Stimulated activated CD4-positive, alpha-beta T cell treated with anti-CD3 and anti-CD28 coated beads, Interleukin-15, amount 100 ng/mL, for 24 hours (primary cell): Measurements from ENCODE around the gene ZNF629.

Source experiments
- DNase-seq: peaks from one replicate; pipeline ENCODE4 v3.0.0-alpha.2; 2020

The ZNF629 gene

DNA sequence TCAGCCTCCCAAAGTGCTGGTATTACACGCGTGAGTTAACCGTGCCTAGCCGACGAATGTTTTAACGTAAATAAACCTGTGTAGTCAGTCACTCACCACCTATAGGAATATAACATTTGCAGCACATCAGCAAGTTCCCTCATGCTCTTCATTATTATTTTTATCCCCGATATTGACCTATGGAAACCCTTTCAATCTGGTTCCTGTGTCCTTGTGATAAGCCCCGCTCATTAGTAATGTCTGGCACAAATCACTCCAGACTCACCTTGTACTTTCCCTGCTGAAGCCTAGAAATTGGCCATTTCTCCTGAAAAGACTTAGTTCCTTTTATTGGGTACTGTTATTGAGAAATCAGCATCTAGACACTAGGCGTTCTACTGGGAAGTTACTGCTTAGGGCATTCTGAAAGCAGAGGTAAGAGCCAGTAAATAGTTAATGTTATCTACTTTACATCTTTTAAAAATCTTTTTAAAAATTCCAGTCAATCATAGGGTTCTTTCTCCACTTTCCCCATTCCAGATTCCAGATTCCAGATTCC is 40.3 kb downstream of the ZNF629 start:
- no peak for DNase-seq

DNA sequence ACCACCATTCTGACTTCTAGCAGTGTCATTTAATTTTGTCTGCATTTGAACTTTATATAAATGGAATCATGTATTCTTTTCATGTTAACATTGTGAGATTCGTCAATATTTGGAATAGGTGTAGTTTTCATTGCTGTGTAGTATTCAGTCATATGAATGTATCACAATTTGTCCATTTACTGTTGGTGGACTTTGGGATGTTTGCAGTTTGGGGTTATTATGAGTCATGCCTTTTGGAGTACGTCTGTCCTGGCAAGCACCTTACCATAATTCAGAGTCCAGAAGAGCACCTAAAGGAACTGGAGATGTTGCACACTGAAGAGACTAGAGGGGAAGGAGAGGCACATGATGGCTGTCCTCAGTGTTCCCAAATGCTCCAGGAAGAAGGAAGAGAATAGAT is 41.9 kb downstream of the ZNF629 start:
- no peak for DNase-seq

DNA sequence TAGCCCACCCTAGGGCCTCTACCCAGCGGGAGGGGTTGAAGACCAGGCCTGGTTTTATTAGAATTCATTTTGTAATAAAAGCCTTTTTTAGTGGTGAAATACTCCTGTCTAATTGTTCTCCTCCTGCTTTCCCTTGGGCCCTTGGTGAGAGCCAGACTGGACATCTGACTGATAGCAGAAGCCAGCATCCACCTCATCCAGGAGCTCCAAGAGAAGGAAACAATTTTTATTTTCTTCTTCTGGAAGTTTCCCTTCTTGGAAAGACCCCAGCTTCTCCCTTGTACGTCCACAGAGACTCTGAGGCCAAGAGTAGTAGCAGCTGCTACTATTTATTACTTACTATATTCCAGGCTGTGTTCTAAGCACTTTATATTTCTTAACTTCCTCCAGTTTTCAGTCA is 42.8 kb downstream of the ZNF629 start:
- no peak for DNase-seq

DNA sequence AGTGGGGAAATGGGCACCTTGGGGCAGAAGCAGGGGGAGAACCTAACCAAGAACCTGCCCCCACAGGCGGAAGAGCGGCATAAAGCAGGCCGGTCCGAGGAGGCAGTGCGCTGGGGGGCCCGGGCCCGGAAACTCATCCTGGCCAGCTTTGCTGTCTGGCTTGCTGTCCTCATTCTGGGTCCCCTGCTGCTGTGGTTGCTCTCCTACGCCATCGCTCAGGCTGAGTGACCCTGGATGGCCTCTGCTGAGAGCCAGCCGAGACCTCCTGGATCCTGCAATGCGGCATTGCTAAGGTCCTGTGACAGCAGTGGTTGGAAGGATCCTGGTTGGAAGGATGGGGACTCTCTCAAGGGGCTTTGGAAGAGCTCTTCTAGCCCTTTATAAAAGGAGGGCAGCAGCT is 43.3 kb downstream of the ZNF629 start:
- DNase-seq = no peak

DNA sequence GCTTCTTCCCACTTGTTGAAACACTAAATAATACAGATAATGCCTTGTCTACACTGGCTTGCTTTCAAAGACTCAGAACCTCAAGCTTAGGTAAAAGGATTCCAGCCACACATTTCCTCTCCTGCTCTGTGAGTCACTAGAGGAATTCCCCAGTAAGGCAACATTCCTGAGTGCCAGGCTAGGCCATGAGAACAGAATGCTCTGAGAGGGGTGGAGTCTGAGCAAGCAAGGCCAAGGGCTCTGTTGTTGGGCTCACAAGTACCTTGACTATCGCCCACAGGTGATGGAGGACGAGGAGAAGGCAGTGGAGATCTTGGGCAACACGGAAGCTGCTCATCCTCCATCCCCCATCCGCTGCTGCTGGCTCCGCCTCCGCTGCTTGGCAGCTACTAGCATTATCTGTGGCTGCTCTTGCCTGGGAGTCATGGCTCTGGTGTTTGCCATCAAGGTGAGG is 45.5 kb downstream of the ZNF629 start:
- DNase-seq = no peak

DNA sequence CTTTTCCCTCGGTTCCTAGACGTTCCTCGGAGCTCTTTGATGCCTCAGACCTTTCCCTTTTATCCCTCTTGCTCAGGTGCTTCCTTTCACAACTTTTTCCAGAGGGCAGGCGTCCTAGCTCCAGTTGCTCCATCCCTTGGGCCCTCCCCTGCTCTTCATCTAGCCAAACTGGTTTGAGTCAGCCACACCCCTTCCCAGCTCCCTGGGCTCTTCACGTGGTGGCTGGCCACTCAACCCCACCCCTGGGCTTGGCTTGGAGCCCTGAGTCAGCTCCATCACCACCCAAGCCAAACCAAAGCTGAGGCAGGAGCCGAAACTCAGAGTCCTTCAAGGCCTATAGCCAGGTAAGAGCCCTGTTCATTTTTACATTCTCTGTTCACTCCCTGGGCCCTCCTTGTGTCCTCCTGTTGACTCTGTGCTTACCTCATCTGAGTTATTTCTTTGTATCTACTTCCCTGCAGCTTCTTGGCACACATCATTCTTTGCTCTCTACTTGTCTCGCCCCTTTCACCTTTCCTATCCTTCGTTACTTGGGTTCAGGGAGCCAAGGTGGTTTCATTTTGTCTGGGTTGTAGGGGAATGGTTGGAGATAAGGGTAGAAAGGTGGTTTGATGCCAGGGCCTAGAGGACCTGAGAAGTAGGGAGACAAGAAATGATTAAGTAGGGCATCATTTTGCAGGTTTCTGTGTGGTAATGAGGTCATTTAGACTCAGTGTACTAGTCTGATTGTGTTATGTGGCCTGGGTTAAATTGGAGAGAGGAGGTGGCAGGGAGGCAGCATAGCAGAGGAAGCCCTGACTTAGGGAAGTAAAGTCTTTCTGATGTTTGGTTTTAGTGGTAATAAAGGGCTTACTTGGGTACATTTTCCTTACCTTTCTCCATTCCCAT is 46.4 kb downstream of the ZNF629 start:
- DNase-seq = no peak

DNA sequence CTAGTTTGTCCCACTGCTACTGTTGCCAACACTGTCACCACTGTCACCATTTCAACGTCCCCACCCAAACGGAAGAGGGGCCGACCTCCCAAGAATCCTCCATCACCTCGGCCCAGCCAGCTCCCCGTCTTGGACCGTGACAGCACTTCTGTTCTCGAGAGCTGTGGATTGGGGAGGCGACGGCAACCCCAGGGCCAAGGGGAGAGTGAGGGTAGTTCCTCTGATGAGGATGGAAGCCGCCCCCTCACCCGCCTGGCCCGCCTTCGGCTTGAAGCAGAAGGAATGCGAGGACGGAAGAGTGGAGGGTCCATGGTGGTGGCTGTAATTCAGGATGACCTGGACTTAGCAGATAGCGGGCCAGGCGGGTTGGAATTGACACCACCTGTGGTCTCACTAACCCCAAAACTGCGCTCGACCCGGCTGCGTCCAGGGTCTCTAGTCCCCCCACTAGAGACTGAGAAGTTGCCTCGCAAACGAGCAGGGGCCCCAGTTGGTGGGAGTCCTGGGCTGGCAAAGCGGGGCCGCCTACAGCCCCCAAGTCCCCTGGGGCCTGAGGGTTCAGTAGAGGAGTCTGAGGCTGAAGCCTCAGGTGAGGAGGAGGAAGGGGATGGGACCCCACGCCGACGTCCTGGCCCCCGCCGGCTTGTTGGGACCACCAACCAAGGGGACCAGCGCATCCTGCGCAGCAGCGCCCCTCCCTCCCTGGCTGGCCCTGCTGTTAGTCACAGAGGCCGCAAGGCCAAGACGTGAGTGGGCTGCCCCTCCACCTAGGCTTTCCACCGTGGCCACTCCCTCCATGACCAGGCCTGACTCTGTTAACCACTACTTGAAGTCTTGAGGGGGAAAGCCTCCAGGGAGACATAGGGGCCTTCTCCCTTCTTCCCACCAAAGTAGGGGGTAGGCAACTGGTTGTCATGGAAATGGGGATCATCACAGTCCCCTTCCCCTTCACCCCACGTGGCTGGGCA is 47.7 kb downstream of the ZNF629 start:
- DNase-seq = no peak

DNA sequence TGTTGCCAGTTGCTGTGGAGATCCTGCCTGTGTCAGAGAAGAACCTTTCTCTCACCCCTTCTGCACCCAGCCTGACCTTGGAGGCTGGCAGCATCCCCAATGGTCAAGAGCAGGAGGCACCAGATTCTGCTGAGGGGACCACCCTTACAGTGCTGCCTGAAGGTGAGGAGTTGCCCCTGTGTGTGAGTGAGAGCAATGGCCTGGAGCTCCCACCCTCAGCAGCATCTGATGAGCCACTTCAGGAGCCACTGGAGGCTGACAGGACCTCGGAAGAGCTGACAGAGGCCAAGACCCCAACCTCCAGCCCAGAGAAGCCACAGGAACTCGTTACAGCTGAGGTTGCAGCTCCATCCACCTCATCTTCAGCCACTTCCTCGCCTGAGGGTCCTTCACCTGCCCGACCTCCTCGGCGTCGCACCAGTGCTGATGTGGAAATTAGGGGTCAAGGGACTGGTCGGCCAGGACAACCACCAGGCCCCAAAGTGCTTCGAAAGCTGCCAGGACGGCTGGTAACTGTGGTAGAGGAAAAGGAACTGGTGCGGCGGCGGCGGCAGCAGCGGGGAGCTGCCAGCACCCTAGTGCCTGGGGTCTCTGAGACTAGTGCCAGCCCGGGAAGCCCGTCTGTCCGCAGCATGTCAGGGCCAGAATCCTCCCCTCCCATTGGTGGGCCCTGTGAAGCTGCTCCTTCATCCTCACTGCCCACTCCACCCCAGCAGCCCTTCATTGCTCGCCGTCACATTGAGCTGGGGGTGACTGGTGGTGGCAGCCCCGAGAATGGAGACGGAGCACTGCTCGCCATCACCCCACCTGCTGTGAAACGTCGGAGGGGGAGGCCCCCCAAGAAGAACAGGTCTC is 49.0 kb downstream of the ZNF629 start:
- no peak for DNase-seq

DNA sequence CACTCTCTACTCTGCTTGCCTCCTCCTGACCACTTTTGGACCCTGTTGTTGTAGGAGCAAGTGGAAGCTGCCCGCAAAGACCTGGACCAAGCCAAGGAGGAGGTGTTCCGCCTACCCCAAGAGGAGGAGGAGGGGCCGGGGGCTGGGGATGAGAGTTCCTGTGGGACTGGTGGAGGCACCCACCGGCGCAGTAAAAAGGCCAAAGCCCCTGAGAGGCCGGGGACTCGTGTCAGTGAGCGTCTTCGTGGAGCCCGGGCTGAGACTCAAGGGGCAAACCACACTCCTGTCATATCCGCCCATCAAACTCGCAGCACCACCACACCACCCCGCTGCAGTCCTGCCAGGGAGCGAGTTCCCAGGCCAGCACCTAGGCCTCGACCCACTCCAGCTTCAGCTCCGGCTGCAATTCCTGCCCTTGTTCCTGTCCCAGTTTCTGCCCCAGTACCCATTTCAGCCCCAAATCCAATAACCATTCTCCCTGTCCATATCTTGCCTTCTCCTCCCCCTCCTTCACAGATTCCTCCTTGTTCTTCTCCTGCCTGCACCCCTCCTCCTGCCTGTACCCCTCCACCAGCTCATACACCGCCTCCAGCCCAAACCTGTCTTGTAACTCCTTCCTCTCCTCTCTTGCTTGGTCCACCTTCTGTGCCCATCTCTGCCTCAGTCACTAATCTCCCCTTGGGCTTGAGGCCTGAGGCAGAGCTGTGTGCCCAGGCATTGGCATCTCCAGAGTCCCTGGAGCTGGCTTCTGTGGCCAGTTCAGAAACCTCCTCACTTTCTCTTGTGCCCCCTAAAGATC is 49.8 kb downstream of the ZNF629 start:
- no peak for DNase-seq

DNA sequence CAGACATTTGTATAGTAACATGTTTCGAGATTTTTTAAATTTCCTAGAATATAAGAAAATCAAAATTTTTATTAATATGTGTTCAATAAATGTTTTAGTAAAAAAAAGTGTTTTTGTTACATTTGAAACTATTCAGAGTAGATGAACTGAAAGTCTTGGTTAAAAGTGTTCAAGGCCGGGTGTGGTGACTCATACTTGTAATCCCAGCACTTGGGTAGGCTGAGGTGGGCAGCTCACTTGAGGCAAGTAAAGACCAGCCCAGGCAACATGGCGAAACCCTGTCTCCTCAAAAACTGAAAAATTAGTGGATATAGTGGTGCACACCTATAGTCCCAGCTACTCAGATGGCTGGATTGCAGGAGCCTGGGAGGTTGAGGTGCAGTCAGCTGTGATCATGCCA is 55.6 kb downstream of the ZNF629 start:
- DNase-seq = no peak

DNA sequence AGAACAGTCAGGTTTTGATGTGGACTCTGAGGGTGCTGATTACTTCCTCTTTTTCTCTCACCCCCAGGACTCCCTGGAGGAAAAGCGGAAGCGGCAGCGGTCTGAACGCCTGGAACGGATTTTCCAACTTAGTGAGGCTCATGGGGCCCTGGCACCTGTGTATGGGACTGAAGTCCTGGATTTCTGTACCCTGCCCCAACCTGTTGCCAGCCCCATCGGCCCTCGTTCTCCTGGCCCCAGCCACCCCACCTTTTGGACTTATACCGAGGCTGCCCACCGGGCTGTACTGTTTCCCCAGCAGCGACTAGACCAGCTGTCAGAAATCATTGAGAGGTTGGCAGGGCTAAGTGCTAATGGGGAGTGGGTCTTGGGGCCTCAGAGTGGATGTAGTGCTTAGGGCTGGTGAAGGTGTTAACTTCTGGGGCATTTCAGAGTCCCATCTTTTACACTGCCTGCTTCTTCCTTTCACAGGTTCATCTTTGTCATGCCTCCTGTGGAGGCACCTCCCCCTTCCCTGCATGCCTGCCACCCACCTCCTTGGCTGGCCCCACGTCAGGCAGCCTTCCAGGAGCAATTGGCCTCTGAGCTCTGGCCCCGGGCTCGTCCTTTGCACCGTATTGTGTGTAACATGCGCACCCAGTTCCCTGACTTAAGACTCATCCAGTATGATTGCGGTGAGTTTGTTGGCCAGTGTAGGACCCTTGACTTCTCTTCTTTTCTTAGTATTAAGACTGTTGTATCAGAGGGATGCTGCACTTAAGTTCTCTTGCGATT is 57.9 kb downstream of the ZNF629 start:
- no peak for DNase-seq
